GM06990 (cell line): ENCODE results near the gene STK32B.
"Not testable (repeated sequence)": the region's sequence is repeated elsewhere in the genome, so short reads cannot be mapped to it uniquely, and the experiment has no call there.

ENCODE experiments used
- DNase-seq: peaks from one replicate; pipeline ENCODE4 v3.0.0-alpha.2; 2011; ENCODE audit not compliant: insufficient read length; ENCODE audit errors: extremely low read depth
- H3K27me3 ChIP-seq: replicated peaks from 2 replicates; pipeline ENCODE4 v1.6.0; 2011; ENCODE audit warnings: low read length; ENCODE audit not compliant: control insufficient read depth, insufficient read depth
- H3K36me3 ChIP-seq: 2 replicates; pipeline ENCODE4 v1.5.1; 2011; ENCODE audit warnings: low read length; ENCODE audit not compliant: control insufficient read depth, insufficient read depth
- H3K4me3 ChIP-seq: replicated peaks from 2 replicates; pipeline ENCODE4 v1.5.1; 2011; ENCODE audit warnings: low read depth, mild to moderate bottlenecking, control low read depth, low read length
- TF ChIP-seq, protein P1 (sequence below): IDR thresholded peaks from 2 replicates; pipeline ENCODE4 v1.5.1; 2011; ENCODE audit warnings: low read length, control low read depth, mild to moderate bottlenecking, inconsistent platforms; ENCODE audit not compliant: insufficient read depth, poor library complexity, severe bottlenecking

The STK32B gene

DNA sequence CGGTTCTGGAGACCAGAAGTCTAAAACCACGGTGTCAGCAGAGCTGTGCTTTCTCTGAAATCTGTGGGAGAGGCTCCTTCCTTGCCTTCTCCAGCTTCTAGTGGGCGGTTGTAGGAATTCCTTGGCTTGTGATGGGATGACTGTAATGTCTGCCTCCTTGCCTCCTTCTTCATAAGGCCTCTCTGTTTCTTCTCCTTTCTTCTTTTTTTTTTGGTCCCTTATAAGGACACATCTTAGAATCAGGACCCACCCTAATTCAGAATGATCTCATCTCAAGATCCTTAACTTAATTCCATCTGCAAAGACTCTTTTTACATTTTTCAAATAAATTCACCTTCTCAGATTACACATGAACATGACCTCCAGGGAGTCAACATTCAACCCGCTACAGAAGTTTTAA is 186.9 kb downstream of the STK32B start:
- no peaks in the 10 kb centered on the region for H3K27me3 ChIP-seq
- no peak for DNase-seq
- H3K4me3 ChIP-seq: no peak overlapping the region
- H3K36me3 ChIP-seq: no peaks in the 10 kb centered on the region
- TF ChIP-seq, protein P1, sequence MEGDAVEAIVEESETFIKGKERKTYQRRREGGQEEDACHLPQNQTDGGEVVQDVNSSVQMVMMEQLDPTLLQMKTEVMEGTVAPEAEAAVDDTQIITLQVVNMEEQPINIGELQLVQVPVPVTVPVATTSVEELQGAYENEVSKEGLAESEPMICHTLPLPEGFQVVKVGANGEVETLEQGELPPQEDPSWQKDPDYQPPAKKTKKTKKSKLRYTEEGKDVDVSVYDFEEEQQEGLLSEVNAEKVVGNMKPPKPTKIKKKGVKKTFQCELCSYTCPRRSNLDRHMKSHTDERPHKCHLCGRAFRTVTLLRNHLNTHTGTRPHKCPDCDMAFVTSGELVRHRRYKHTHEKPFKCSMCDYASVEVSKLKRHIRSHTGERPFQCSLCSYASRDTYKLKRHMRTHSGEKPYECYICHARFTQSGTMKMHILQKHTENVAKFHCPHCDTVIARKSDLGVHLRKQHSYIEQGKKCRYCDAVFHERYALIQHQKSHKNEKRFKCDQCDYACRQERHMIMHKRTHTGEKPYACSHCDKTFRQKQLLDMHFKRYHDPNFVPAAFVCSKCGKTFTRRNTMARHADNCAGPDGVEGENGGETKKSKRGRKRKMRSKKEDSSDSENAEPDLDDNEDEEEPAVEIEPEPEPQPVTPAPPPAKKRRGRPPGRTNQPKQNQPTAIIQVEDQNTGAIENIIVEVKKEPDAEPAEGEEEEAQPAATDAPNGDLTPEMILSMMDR: no peak

DNA sequence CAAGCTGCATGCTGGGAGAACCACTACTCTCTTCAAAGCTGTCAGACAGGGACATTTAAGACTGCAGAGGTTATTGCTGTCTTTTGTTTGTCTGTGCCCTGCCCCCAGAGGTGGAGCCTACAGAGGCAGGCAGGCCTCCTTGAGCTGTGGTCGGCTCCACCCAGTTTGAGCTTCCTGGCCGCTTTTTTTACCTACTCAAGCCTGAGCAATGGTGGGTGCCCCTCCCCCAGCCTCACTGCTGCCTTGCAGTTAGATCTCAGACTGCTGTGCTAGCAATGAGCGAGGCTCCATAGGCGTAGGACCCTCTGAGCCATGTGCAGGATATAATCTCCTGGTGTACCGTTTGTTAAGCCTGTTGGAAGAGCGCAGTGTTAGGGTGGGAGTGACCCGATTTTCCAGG is 195.8 kb downstream of the STK32B start:
- DNase-seq, H3K36me3 ChIP-seq, H3K27me3 ChIP-seq, H3K4me3 ChIP-seq: not testable (repeated sequence)

DNA sequence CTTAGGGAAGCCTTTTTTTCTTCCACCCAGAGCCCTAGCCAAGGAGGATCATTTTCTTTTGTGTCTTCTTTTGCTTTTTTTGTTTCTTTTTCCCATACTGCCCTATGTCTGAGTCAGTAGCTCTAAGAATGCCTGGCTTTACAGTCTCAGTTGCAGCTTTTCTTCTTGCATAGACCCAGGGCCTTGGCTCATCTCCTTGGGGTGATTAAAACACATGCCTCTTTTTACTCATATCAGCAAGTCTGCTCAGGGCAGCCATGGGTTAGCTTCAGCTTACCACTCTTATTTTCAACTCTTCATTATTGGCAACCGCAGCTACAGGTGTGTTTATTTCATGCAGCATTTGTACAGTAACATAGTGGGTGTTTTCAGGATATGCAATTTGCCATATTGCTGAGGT is 196.5 kb downstream of the STK32B start:
- no peaks in the 10 kb centered on the region for H3K27me3 ChIP-seq
- DNase-seq: no peak
- TF ChIP-seq, protein P1: no peak
- H3K36me3 ChIP-seq: no peaks in the 10 kb centered on the region
- no peak overlapping the region for H3K4me3 ChIP-seq

DNA sequence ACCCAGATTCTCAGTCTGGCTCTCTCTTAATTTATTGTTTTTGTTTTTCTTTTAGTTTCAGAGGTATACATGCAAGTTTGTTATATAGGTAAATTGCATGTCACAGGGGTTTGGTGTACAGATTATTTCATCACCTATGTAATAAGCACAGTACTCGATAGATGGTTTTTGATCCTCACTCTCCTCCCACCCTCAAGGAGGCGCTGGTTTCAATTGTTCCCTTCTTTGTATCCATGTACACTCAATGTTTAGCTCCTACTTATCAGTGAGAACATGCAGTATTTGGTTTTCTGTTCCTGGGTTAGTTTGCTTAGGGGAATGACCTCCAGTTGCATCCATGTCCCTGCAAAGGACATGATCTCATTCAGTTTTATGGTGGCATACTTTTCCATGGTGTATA is 198.4 kb downstream of the STK32B start:
- H3K27me3 ChIP-seq: no peaks in the 10 kb centered on the region
- DNase-seq: no peak
- H3K36me3 ChIP-seq: no peaks in the 10 kb centered on the region
- H3K4me3 ChIP-seq: no peak overlapping the region
- TF ChIP-seq, protein P1: no peak

DNA sequence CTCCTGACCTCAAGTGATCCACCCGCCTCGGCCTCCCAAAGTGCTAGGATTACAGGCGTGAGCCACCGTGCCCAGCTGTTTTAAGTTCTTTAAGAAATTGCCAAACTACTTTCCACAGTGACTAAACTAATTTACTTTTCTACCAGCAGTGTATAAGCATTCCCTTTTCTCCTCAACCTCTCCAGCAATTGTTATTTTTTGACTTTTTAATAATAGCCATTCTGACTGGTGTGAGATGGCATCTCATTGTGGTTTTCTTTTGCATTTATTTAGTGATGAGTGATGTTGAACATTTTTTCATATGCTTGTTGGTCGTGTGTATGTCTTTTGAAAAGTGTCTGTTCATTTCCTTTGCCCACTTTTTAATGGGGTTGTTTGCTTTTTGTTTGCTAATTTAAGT is 199.3 kb downstream of the STK32B start:
- not testable (repeated sequence) for H3K36me3 ChIP-seq, DNase-seq, H3K27me3 ChIP-seq, H3K4me3 ChIP-seq

DNA sequence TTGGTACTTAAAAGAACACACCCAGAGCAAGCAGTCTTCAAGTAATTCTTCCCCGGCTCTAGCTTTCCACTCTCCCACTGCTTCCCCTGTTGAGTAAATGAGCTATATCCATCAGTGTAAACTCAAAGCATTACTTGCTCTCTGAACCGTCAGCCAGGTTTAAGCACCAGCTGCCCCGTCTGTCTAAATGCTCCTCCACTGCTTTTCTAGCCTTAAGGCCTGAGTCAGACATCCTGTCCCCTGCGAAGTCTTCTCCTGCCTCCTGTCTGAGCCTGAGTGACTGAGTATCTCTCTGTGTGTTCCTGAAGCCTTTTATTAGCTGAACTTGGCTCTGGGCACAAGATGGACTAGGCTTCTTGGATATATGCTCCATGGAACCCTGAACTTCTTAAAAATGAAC is 205.1 kb downstream of the STK32B start:
- Histone ChIP-seq H3K36me3 (no peaks in the 10 kb centered on the region), H3K4me3 (no peak overlapping the region), H3K27me3 (no peaks in the 10 kb centered on the region)
- DNase-seq: no peak
- TF ChIP-seq, protein P1: no peak

DNA sequence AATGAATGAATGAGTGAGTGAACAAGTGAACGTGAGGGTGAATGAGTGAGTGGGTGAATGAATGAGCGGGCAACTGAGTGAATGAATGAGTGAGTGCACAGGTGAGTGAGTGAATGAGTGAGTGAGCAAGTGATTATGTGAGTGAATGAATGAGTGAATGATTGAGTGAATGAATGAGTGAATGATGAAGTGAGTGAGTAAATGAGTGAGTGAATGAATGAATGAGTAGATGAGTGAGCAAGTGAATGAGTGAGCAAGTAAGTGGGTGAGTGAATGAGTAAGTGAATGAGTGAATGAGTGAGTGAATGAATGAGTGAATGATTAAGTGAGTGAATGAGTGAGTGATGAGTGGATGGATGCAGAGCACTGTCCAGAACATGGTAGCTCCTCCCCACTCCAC is 205.8 kb downstream of the STK32B start:
- TF ChIP-seq, protein P1: no peak

More for the DNA sequence above, 205.8 kb downstream of the STK32B start:
- no peak for DNase-seq
- Histone ChIP-seq H3K27me3 (no peaks in the 10 kb centered on the region), H3K4me3 (no peak overlapping the region), H3K36me3 (no peaks in the 10 kb centered on the region)
